HepG2 (cell line): ENCODE data around the gene KRTAP10-5. TPM values are rescaled to one million over a fixed set of nuclear protein-coding genes. Genes with fewer than 3 reads are reported as not detected.

Experiments used
- AKNA ChIP-seq: sonication (generic); formaldehyde crosslinking; IDR thresholded peaks from 2 replicates; pipeline ENCODE4 v1.4.0; 2020; ENCODE audit warnings: missing genetic modification reagents, borderline replicate concordance
- EHMT2 ChIP-seq: fragments of 200-600 bp; sonication (generic); IDR thresholded peaks from 2 replicates; pipeline ENCODE4 v1.7.0; 2017; ENCODE audit warnings: antibody characterized with exemption, low read depth, low read length, borderline replicate concordance
- KDM4B ChIP-seq: sonication (generic); formaldehyde crosslinking; IDR thresholded peaks from 2 replicates; pipeline ENCODE4 v1.4.0; 2020; ENCODE audit warnings: missing genetic modification reagents
- SKIL ChIP-seq: sonication (generic); formaldehyde crosslinking; IDR thresholded peaks from 2 replicates; pipeline ENCODE4 v1.8.0; 2022; ENCODE audit warnings: missing genetic modification reagents, mild to moderate bottlenecking, moderate library complexity, borderline replicate concordance
- SPEN ChIP-seq: sonication (generic); formaldehyde crosslinking; IDR thresholded peaks from 2 replicates; pipeline ENCODE4 v1.5.1; 2020; ENCODE audit warnings: low read depth, mild to moderate bottlenecking, missing genetic modification reagents
- TFAP4 ChIP-seq: sonication (generic); IDR thresholded peaks from 2 replicates; pipeline ENCODE4 v1.6.1; 2016; ENCODE audit warnings: low read depth, borderline replicate concordance
- ZBTB3 ChIP-seq: sonication (generic); formaldehyde crosslinking; IDR thresholded peaks from 2 replicates; pipeline ENCODE4 v1.4.0; 2020; ENCODE audit warnings: low read depth, mild to moderate bottlenecking, moderate library complexity, missing genetic modification reagents, borderline replicate concordance
- polyA plus RNA-seq, 8 experiments: library from polyadenylated mRNA; depleted of rRNA in 3 of 8; stranded (reverse) in 7 of 8; unstranded in 1 of 8; fragments of >200 nt; fragmentation: Illumina TruSeq in 4 of 8; extraction: Trizol in 4 of 8; gene quantifications; 2 replicates each; pipeline versions ENCODE4 v1.2.1 to v1.2.3, GENCODE V29; 2011 to 2016; ENCODE audit warnings: low read depth in 4 of 8, missing spikeins in 1 of 8, mixed read lengths in 1 of 8; ENCODE audit not compliant: insufficient read depth in 1 of 8
- total RNA-seq, 5 experiments: library from RNA; depleted of rRNA; stranded (reverse); fragments of >200 nt; fragmentation: Illumina TruSeq; extraction: Trizol; gene quantifications; 2 replicates each; pipeline ENCODE4 v1.2.3, GENCODE V29; 2016; ENCODE audit warnings: low read depth in 1 of 5

Gene KRTAP10-5
- total and polyA plus RNA-seq, 2 of the 13 experiments (the other 11 are each of a cell fraction or from before 2014, with no cell fraction given), result not detected

GRCh38 chr21:44547656-44548331 lies 32.6 kb downstream of the KRTAP10-5 start (continued):
- no peak for TF ChIP-seq SKIL
- no peak for TF ChIP-seq ZBTB3 (CRISPR knock-in tag)
- TF ChIP-seq SPEN (CRISPR knock-in tag), result no peak
- TF ChIP-seq EHMT2, result no peak
- no peak for TF ChIP-seq TFAP4
- no peak for TF ChIP-seq KDM4B (CRISPR knock-in tag)
- TF ChIP-seq AKNA (CRISPR knock-in tag), result no peak
